OCI-LY1 (cell line): Measurements from ENCODE around the gene SCML1.

Experiments
- CTCF ChIP-seq: fragments of 200-600 bp; sonication (generic), shearing (Covaris generic); IDR thresholded peaks from 2 replicates; pipeline ENCODE4 v1.5.1; 2017; ENCODE audit warnings: mild to moderate bottlenecking, antibody characterized with exemption, low read length, moderate library complexity, mixed read lengths
- EZH2 ChIP-seq: fragments of 200-600 bp; sonication (generic), shearing (Covaris generic); IDR thresholded peaks from 2 replicates; pipeline ENCODE4 v1.8.0; 2017; ENCODE audit warnings: borderline replicate concordance, mixed run types, mild to moderate bottlenecking, antibody characterized with exemption, low read length, moderate library complexity, mixed read lengths

GRCh38 chrX:17798921-17799320 lies 61.6 kb downstream of the SCML1 start:
- no peak for TF ChIP-seq CTCF
- no peak for TF ChIP-seq EZH2
